Epithelial cell of proximal tubule (primary cell): Measurements from ENCODE around the gene MIPOL1. TPM values are rescaled to one million over a fixed set of nuclear protein-coding genes. Genes with fewer than 3 reads are reported as not detected.
"Not testable (repeated sequence)": the region's sequence is repeated elsewhere in the genome, so short reads cannot be mapped to it uniquely, and the experiment has no call there.

Source experiments
- DNase-seq: peaks from one replicate; pipeline ENCODE4 v3.0.0-alpha.2; 2011; ENCODE audit warnings: low read depth
- H3K4me3 ChIP-seq: 2 replicates; pipeline ENCODE4 v1.5.1; 2011; ENCODE audit warnings: low read depth, mild to moderate bottlenecking, low read length
- CTCF ChIP-seq: conservative IDR thresholded peaks from 2 replicates; pipeline ENCODE4 v1.5.1; 2012; ENCODE audit warnings: low read depth, mild to moderate bottlenecking, low read length
- total RNA-seq: library from RNA; depleted of rRNA; stranded (reverse); fragments of >200 nt; gene quantifications from 2 replicates; pipeline ENCODE4 v1.2.3, GENCODE V29; 2015

Gene MIPOL1, protein sequence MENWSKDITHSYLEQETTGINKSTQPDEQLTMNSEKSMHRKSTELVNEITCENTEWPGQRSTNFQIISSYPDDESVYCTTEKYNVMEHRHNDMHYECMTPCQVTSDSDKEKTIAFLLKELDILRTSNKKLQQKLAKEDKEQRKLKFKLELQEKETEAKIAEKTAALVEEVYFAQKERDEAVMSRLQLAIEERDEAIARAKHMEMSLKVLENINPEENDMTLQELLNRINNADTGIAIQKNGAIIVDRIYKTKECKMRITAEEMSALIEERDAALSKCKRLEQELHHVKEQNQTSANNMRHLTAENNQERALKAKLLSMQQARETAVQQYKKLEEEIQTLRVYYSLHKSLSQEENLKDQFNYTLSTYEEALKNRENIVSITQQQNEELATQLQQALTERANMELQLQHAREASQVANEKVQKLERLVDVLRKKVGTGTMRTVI
- 5.7 and 6.7 TPM in 2 replicates for total RNA-seq

GRCh38 chr14:37197421-37198272 is at the start of gene MIPOL1:
TSS of gene MIPOL1 (plus strand) at chr14:37197937. CDS start at chr14:37247889, 49,952 bp downstream.
- TF ChIP-seq CTCF, result peak; percentile 42
- peak within 1 kb of the TSS; percentile 87 for H3K4me3 ChIP-seq

GRCh38 chr14:37150414-37150813 is 47.3 kb upstream of the MIPOL1 start:
- no peak for DNase-seq
- TF ChIP-seq CTCF, result peak; percentile 65
- no peak overlapping the region for H3K4me3 ChIP-seq

More at GRCh38 chr14:37197421-37198272, at the start of gene MIPOL1:
- DNase-seq, result peak; percentile 41

DNA sequence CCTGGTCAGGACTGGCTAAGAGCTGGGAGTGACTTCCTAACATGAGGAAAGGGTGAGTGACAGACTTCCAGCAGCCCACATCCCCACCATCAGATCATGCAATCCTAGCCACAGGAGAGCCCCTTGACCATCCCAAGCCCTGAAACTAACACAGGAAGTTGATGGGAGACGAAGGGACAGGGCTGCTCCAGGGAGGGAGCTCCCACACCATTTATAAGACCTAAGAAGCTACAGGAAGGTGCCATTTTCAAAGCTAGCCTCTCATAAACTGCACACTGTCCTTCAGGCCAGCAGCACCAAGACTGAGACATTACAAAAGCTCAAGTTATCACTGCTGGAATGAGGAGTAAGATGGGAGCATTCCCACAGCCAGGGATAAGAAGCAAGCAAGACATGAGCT is 44.7 kb upstream of the MIPOL1 start:
- no peak for DNase-seq
- TF ChIP-seq CTCF, result no peak
- H3K4me3 ChIP-seq, result no peak overlapping the region

GRCh38 chr14:37153483-37153882 is 44.3 kb upstream of the MIPOL1 start:
- DNase-seq, result no peak
- H3K4me3 ChIP-seq, result no peak overlapping the region
- TF ChIP-seq CTCF, result no peak

DNA sequence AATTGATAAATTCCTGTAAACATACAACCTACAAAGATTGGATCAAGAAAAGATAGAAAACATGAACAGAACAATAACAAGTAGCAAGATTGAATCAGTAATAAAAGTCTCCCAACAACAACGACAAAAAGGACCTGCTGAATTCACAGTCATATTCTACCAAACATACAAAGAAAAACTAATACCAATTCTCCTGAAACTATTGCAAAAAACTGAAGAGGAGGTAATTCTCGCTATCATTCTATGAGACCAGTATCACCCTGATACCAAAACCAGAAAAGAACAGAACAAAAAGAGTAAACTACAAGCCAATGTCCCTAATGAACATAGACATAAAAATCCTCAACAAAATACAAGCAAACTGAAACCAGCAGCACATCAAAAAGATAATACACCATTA is 39.8 kb upstream of the MIPOL1 start:
- H3K4me3 ChIP-seq, result no peak overlapping the region
- TF ChIP-seq CTCF, result no peak
- DNase-seq, result no peak

- H3K4me3 ChIP-seq, DNase-seq: not testable (repeated sequence)
These were observed 35.4 kb upstream of the MIPOL1 start for GRCh38 chr14:37162307-37162706.

GRCh38 chr14:37165794-37166193 is 31.9 kb upstream of the MIPOL1 start:
- DNase-seq, result no peak
- TF ChIP-seq CTCF, result no peak
- H3K4me3 ChIP-seq, result no peak overlapping the region
